ENCODE data around the gene IRF1.
"Not testable (repeated sequence)": the region's sequence is repeated elsewhere in the genome, so short reads cannot be mapped to it uniquely, and the experiment has no call there.

IRF1 gene

GRCh38 chr5:132490484-132491367, at the start of gene IRF1:
Gene IRF1, minus strand, starts transcription at chr5:132490773. Its CDS starts 1,295 bp downstream, at chr5:132489478.
- DNase-seq, result peak; percentile 90

GRCh38 chr5:132540149-132540548, 49.6 kb upstream of the IRF1 start:
- DNase-seq, result no peak

- DNase-seq, result no peak
Measured at GRCh38 chr5:132539716-132540115, 49.1 kb upstream of the IRF1 start.

GRCh38 chr5:132530946-132531345, 40.4 kb upstream of the IRF1 start:
- no peak for DNase-seq

GRCh38 chr5:132528866-132529634, 38.5 kb upstream of the IRF1 start:
- DNase-seq, result no peak

GRCh38 chr5:132528021-132528420, 37.4 kb upstream of the IRF1 start:
- DNase-seq, result no peak

GRCh38 chr5:132526974-132527564, 36.5 kb upstream of the IRF1 start:
- DNase-seq, result no peak

GRCh38 chr5:132526290-132526973, 35.9 kb upstream of the IRF1 start:
- DNase-seq, result peak; percentile 55

- no peak for DNase-seq
Measured at GRCh38 chr5:132525299-132525724, 34.7 kb upstream of the IRF1 start.

- not testable (repeated sequence) for DNase-seq
Measured at GRCh38 chr5:132524877-132525276, 34.3 kb upstream of the IRF1 start.

GRCh38 chr5:132522067-132522466, 31.5 kb upstream of the IRF1 start:
- DNase-seq, result not testable (repeated sequence)

- not testable (repeated sequence) for DNase-seq
Measured at GRCh38 chr5:132513618-132514336, 23.2 kb upstream of the IRF1 start.

- DNase-seq, result no peak
Measured at GRCh38 chr5:132510076-132510475, 19.5 kb upstream of the IRF1 start.

- DNase-seq, result no peak
Measured at GRCh38 chr5:132506094-132506692, 15.6 kb upstream of the IRF1 start.

- DNase-seq, result no peak
Measured at GRCh38 chr5:132505641-132506040, 15.1 kb upstream of the IRF1 start.

- DNase-seq, result no peak
Measured at GRCh38 chr5:132504746-132505145, 14.2 kb upstream of the IRF1 start.

GRCh38 chr5:132503244-132503643, 12.7 kb upstream of the IRF1 start:
- no peak for DNase-seq

- peak; percentile 46 for DNase-seq
Measured at GRCh38 chr5:132501961-132502931, 11.7 kb upstream of the IRF1 start.

GRCh38 chr5:132501629-132501956, 11.0 kb upstream of the IRF1 start:
- no peak for DNase-seq

GRCh38 chr5:132500931-132501628, 10.5 kb upstream of the IRF1 start:
- peak; percentile 41 for DNase-seq
